Upper lobe of left lung (tissue), 6 donors: Measurements from ENCODE around the gene MAP2K4. TPM values are rescaled to one million over a fixed set of nuclear protein-coding genes. Genes with fewer than 3 reads are reported as not detected.

Source experiments
- ATAC-seq, 2 donors: fragments of 200-7000 bp; cut with Tn5 transposase; one replicate each; pipeline ENCODE4 v1.9.1; 2022; ENCODE audit warnings: mild to moderate bottlenecking in 2 of 2, moderate library complexity in 2 of 2; ENCODE audit not compliant: low FRiP score in 2 of 2
- DNase-seq, 2 donors: peaks; one replicate each; pipeline ENCODE4 v3.0.0-alpha.2; 2019 to 2020
- H3K27ac ChIP-seq, 4 donors: fragments of 200-600 bp; sonication (generic); one replicate each; pipeline ENCODE4 v1.5.1; 2016 to 2019
- H3K27me3 ChIP-seq, 4 donors: fragments of 200-600 bp; sonication (generic); one replicate each; pipeline ENCODE4 v1.5.1; 2017 to 2019
- H3K36me3 ChIP-seq, 4 donors: fragments of 200-600 bp; sonication (generic); one replicate each; pipeline ENCODE4 v1.5.1; 2016 to 2019
- H3K4me1 ChIP-seq, 4 donors: fragments of 200-600 bp; sonication (generic); one replicate each; pipeline ENCODE4 v1.5.1; 2018 to 2019
- H3K4me3 ChIP-seq, 4 donors: fragments of 200-600 bp; sonication (generic); one replicate each; pipeline ENCODE4 v1.5.1; 2017 to 2019; ENCODE audit warnings: mild to moderate bottlenecking in 2 of 4, moderate library complexity in 1 of 4
- H3K9me3 ChIP-seq, 4 donors: fragments of 200-600 bp; sonication (generic); one replicate each; pipeline ENCODE4 v1.5.1; 2018 to 2019
- CTCF ChIP-seq, 6 experiments: fragments of 450-650 bp in 4 of 6; fragments of 200-600 bp in 2 of 6; sonication (generic) in 2 of 6; IDR thresholded peaks; one replicate each; pipeline ENCODE4 v1.5.1; 2016 to 2019; ENCODE audit warnings: antibody characterized with exemption in 6 of 6
- EP300 ChIP-seq, 4 donors: sonication (generic); formaldehyde crosslinking; IDR thresholded peaks; one replicate each; pipeline ENCODE4 v1.5.1; 2017; ENCODE audit warnings: antibody characterized with exemption in 4 of 4, control low read depth in 2 of 4
- POLR2A ChIP-seq, 4 donors: fragments of 450-650 bp; IDR thresholded peaks; one replicate each; pipeline ENCODE4 v1.5.1; 2016 to 2017; ENCODE audit warnings: antibody characterized with exemption in 4 of 4, mild to moderate bottlenecking in 2 of 4
- POLR2AphosphoS5 ChIP-seq, 2 donors: sonication (generic); formaldehyde crosslinking; IDR thresholded peaks; one replicate each; pipeline ENCODE4 v1.5.1; 2017; ENCODE audit warnings: antibody characterized with exemption in 2 of 2
- WGBS, 2 donors: methylation state at CpG; one replicate each; pipeline ENCODE4 v1.1.5; 2017 to 2018; 5-methylcytosine and 5-hydroxymethylcytosine counted together
- total RNA-seq, 6 donors: library from RNA; depleted of rRNA in 4 of 6; stranded (reverse); fragments of >200 nt in 4 of 6; gene quantifications; one replicate each; pipeline versions ENCODE4 v1.1.0 to v1.2.1, GENCODE V29; 2016 to 2021
- donor health status: DM: no; HTN: no; CAD: no; lungs with moderate emphysema.
- donor health status: DM: no; HTN: yes; CAD: no; lungs with severe emphysema.

The MAP2K4 gene
- total RNA-seq, 6 donors from 2014 or later, result 10.2 to 42.7 (median 25.6) TPM

GRCh38 chr17:12070561-12070960, 49.9 kb downstream of the MAP2K4 start:
- H3K9me3 ChIP-seq, result no peaks in the 10 kb centered on the region
- DNase-seq (no peak), ATAC-seq (no peak)
- H3K4me1 ChIP-seq, result no peaks in the 10 kb centered on the region
- no peak for TF ChIP-seq POLR2AphosphoS5 (IDR thresholded peaks at IDR 0.05)
- TF ChIP-seq EP300 (IDR thresholded peaks at IDR 0.05), result no peak
- TF ChIP-seq CTCF (IDR thresholded peaks at IDR 0.05), result no peak
- no peak for TF ChIP-seq POLR2A (IDR thresholded peaks at IDR 0.05)
- no peak overlapping the region for H3K4me3 ChIP-seq
- H3K27ac ChIP-seq, result no peak overlapping the region
- no peaks in the 10 kb centered on the region for H3K27me3 ChIP-seq
- H3K36me3 ChIP-seq, result peaks cover 0 to 6% (median 0%) of the 10 kb centered on the region in 4 donors

GRCh38 chr17:12074346-12074745, 53.7 kb downstream of the MAP2K4 start:
- TF ChIP-seq CTCF (IDR thresholded peaks at IDR 0.05) (no peak), POLR2AphosphoS5 (IDR thresholded peaks at IDR 0.05) (no peak), EP300 (IDR thresholded peaks at IDR 0.05) (no peak), POLR2A (IDR thresholded peaks at IDR 0.05) (no peak)
- no peak overlapping the region for H3K27ac ChIP-seq
- H3K4me1 ChIP-seq, result no peaks in the 10 kb centered on the region
- WGBS, 2 donors, result 65 to 83% methylated on average over 3 of the region's 3 CpGs
- peaks cover 0 to 18% (median 1%) of the 10 kb centered on the region in 4 donors for H3K36me3 ChIP-seq
- no peaks in the 10 kb centered on the region for H3K27me3 ChIP-seq
- no peaks in the 10 kb centered on the region for H3K9me3 ChIP-seq
- DNase-seq (no peak), ATAC-seq (no peak)
- H3K4me3 ChIP-seq, result no peak overlapping the region

- H3K36me3 ChIP-seq, result peaks cover 0 to 23% (median 3%) of the 10 kb centered on the region in 4 donors
- WGBS, 2 donors, result 94 to 96% methylated on average over 2 of the region's 2 CpGs
- TF ChIP-seq CTCF (IDR thresholded peaks at IDR 0.05) (no peak), POLR2AphosphoS5 (IDR thresholded peaks at IDR 0.05) (no peak), POLR2A (IDR thresholded peaks at IDR 0.05) (no peak), EP300 (IDR thresholded peaks at IDR 0.05) (no peak)
- ATAC-seq, result no peak
- H3K4me3 ChIP-seq, result no peak overlapping the region
- DNase-seq, result no peak
- no peaks in the 10 kb centered on the region for H3K27me3 ChIP-seq
- no peaks in the 10 kb centered on the region for H3K9me3 ChIP-seq
- no peak overlapping the region for H3K27ac ChIP-seq
- H3K4me1 ChIP-seq, result no peaks in the 10 kb centered on the region
Observed at GRCh38 chr17:12077773-12078172, 57.1 kb downstream of the MAP2K4 start.

GRCh38 chr17:12078791-12079190, 58.1 kb downstream of the MAP2K4 start:
- Histone ChIP-seq H3K4me1 (no peaks in the 10 kb centered on the region), H3K27ac (no peak overlapping the region), H3K36me3 (peaks cover 0 to 28% (median 3%) of the 10 kb centered on the region in 4 donors), H3K9me3 (no peaks in the 10 kb centered on the region), H3K4me3 (no peak overlapping the region), H3K27me3 (no peaks in the 10 kb centered on the region)
- TF ChIP-seq POLR2AphosphoS5 (IDR thresholded peaks at IDR 0.05) (no peak), CTCF (IDR thresholded peaks at IDR 0.05) (no peak)
- 69 to 74% methylated on average over 2 of the region's 2 CpGs for WGBS, 2 donors
- ATAC-seq (no peak), DNase-seq (no peak)

GRCh38 chr17:12081720-12082119, 61.0 kb downstream of the MAP2K4 start:
- H3K36me3 ChIP-seq, result peaks cover 0 to 28% (median 3%) of the 10 kb centered on the region in 4 donors
- DNase-seq, result peak in 1 of 2 donors; percentile 29
- no peaks in the 10 kb centered on the region for H3K27me3 ChIP-seq
- H3K4me1 ChIP-seq, result no peaks in the 10 kb centered on the region
- 93 to 96% methylated on average over 8 of the region's 8 CpGs for WGBS, 2 donors
- no peaks in the 10 kb centered on the region for H3K9me3 ChIP-seq
- H3K4me3 ChIP-seq, result no peak overlapping the region
- ATAC-seq, result no peak
- TF ChIP-seq CTCF (IDR thresholded peaks at IDR 0.05) (no peak), POLR2AphosphoS5 (IDR thresholded peaks at IDR 0.05) (no peak), EP300 (IDR thresholded peaks at IDR 0.05) (no peak), POLR2A (IDR thresholded peaks at IDR 0.05) (no peak)
- H3K27ac ChIP-seq, result no peak overlapping the region
